HG02981 (cell line): Measurements from ENCODE around the gene HOXC5.
"Not testable (repeated sequence)": the region's sequence is repeated elsewhere in the genome, so short reads cannot be mapped to it uniquely, and the experiment has no call there.

Experiments used
- ATAC-seq: cut with Tn5 transposase; IDR thresholded peaks from one replicate; pipeline ENCODE4 v1.9.1; 2021; ENCODE audit warnings: mild to moderate bottlenecking, moderate library complexity; ENCODE audit not compliant: unreplicated experiment

HOXC5 gene

GRCh38 chr12:54060174-54060974 is 27.5 kb downstream of the HOXC5 start:
- ATAC-seq = no peak

- no peak for ATAC-seq
These were observed 28.3 kb downstream of the HOXC5 start for GRCh38 chr12:54060975-54061778.

GRCh38 chr12:54065677-54066076 is 32.8 kb downstream of the HOXC5 start:
- ATAC-seq = no peak

- no peak for ATAC-seq
These were observed 33.6 kb downstream of the HOXC5 start for GRCh38 chr12:54066408-54066807.

- ATAC-seq = no peak
These were observed 35.7 kb downstream of the HOXC5 start for GRCh38 chr12:54068418-54069070.

- ATAC-seq = no peak
These were observed 39.1 kb downstream of the HOXC5 start for GRCh38 chr12:54071942-54072341.

GRCh38 chr12:54074308-54074707 is 41.5 kb downstream of the HOXC5 start:
- ATAC-seq = no peak

GRCh38 chr12:54075409-54075808 is 42.6 kb downstream of the HOXC5 start:
- no peak for ATAC-seq

DNA sequence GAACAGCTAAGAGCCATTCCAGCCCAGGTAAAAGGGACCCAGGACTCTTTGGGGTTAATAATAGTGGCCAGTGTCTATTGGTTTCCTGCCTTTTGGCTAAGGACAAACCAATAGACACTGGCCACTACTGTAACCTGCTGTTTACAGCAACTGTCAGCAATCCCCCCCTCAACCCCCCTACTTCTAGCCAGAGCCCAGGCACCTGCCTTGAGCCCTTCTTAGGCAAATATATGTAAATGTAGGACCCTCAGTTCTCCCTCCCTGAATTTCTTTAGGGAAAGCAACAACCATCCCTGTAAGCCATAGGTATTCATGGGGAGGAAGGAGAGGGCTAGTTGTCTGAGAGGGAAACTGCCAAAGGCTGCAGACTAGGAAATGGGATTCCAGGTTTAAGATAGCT is 43.1 kb downstream of the HOXC5 start:
- no peak for ATAC-seq

GRCh38 chr12:54077843-54078242 is 45.0 kb downstream of the HOXC5 start:
- not testable (repeated sequence) for ATAC-seq

GRCh38 chr12:54079115-54079514 is 46.3 kb downstream of the HOXC5 start:
- ATAC-seq = not testable (repeated sequence)

- not testable (repeated sequence) for ATAC-seq
These were observed 47.4 kb downstream of the HOXC5 start for GRCh38 chr12:54080008-54080924.

DNA sequence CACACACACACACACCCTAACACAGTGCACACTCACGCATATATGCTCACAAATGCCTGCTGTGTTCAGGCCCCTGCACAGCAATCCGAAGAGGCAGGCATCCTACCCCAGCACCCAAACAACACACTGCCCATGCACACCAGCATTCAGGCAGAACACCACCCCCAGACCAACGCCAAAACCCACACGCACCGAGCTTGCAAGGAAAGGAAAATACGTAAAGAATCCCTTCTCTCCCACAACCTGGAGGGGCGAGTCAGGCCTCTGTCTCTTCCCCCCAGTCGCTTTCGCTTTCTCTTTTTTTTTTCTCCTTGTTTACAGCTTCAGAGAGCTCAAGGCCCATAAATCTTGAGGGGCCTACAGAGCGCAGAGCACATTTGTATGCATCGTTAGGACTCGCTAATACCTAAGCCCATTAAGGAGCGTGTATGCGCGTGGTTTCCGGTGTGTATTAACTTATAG is 48.2 kb downstream of the HOXC5 start:
- not testable (repeated sequence) for ATAC-seq

- not testable (repeated sequence) for ATAC-seq
These were observed 48.9 kb downstream of the HOXC5 start for GRCh38 chr12:54081581-54082396.

DNA sequence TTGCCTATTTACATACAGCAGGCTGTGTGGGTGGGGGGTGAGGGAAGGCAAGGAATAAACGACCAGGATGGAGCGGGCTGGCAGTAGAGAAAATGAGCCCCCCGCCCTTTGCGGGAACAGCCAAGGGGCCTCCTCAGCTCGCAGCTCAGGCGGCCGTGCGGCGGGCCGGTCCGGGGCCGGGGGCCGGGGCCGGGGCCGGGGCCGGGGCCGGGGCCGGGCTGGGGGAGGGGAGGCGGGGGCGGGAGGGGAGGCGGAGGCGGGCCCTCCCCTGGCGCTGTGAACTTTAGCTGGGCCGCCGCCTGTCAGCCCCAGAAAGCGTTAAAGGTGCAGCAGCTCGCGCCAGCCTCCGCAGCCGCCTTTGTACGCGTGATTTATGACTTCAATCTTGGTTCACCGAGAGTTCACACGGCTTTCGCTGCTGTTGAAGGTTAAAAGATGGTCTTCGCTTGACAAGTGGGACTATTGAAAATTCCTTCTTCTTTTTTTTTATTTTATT is 49.6 kb downstream of the HOXC5 start:
- no peak for ATAC-seq
